GM12878 (cell line): Measurements from ENCODE around the gene MCF2L2. TPM values are rescaled to one million over a fixed set of nuclear protein-coding genes. Genes with fewer than 3 reads are reported as not detected.

Experiments
- ATAC-seq: fragments of 200-7000 bp; cut with Tn5 transposase; 3 replicates; pipeline ENCODE4 v1.9.1; 2020; ENCODE audit warnings: mild to moderate bottlenecking, moderate library complexity
- BruUV-seq: library from RNA; stranded (reverse); fragments of 400-500 nt; replicated peaks from 2 replicates; lab custom pipeline; 2021; lab: Mats Ljungman, UMichigan
- CTCF ChIA-PET: fragments of 300-600 bp; sonication (Branson Sonifier 250); formaldehyde crosslinking; extraction: SDS; loops from one replicate; lab custom pipeline; 2021; ENCODE audit warnings: inconsistent platforms; lab: Yijun Ruan, JAX
- POLR2A ChIA-PET: fragments of 350-600 bp; formaldehyde crosslinking; extraction: SDS; loops from one replicate; lab custom pipeline; 2021; ENCODE audit warnings: inconsistent platforms; lab: Charles Lee
- RAD21 ChIA-PET: fragments of 300-600 bp; sonication (Branson Sonifier 250); formaldehyde crosslinking; loops from one replicate; lab custom pipeline; 2023; ENCODE audit warnings: antibody characterized with exemption; ENCODE audit not compliant: unreplicated experiment; lab: Charles Lee
- SMC1A ChIA-PET: fragments of 300-600 bp; sonication (Branson Sonifier 250); formaldehyde crosslinking; loops from one replicate; lab custom pipeline; 2023; ENCODE audit not compliant: unreplicated experiment, uncharacterized antibody; lab: Charles Lee
- DNase-seq: peaks from one replicate; pipeline ENCODE4 v3.0.0-alpha.2; 2011; ENCODE audit warnings: low read depth, low spot score
- FAIRE-seq: peaks from 3 replicates; lab custom pipeline; 2011; peaks lifted over from hg19 to GRCh38; lab: Jason Lieb, UNC
- H2AFZ ChIP-seq: 2 replicates; pipeline ENCODE4 v1.6.0; 2011; ENCODE audit warnings: low read depth, low read length, control low read depth; ENCODE audit not compliant: control insufficient read depth
- H3K27ac ChIP-seq: 2 replicates; pipeline ENCODE4 v1.5.1; 2011; ENCODE audit warnings: control low read depth; ENCODE audit not compliant: control insufficient read depth, insufficient read depth
- H3K27me3 ChIP-seq, 2 experiments: replicated peaks in 1 of 2; 2 replicates each; pipeline versions ENCODE4 v1.6.0 to v1.6.1; 2011; ENCODE audit warnings: low read length in 1 of 2; ENCODE audit not compliant: control insufficient read depth in 2 of 2, insufficient read depth in 2 of 2
- H3K36me3 ChIP-seq, 2 experiments: 2 replicates each; pipeline ENCODE4 v1.5.1; 2011; ENCODE audit warnings: low read length in 1 of 2; ENCODE audit not compliant: control insufficient read depth in 2 of 2, insufficient read depth in 2 of 2
- H3K4me1 ChIP-seq: 2 replicates; pipeline ENCODE4 v1.6.1; 2011; ENCODE audit warnings: mild to moderate bottlenecking, low read length, moderate library complexity, mixed read lengths; ENCODE audit not compliant: control insufficient read depth, insufficient read depth
- H3K4me2 ChIP-seq: 2 replicates; pipeline ENCODE4 v1.6.0; 2011; ENCODE audit warnings: control low read depth; ENCODE audit not compliant: control insufficient read depth, insufficient read depth
- H3K4me3 ChIP-seq: fragments of 200-600 bp; sonication (generic); 2 replicates; pipeline ENCODE4 v1.5.1; 2016
- H3K79me2 ChIP-seq: 2 replicates; pipeline ENCODE4 v1.6.0; 2011; ENCODE audit warnings: low read length; ENCODE audit not compliant: control insufficient read depth, insufficient read depth
- H3K9ac ChIP-seq: 2 replicates; pipeline ENCODE4 v1.8.0; 2011; ENCODE audit warnings: low read length, control low read depth, mixed read lengths; ENCODE audit not compliant: control insufficient read depth, insufficient read depth
- H3K9me3 ChIP-seq: replicated peaks from 3 replicates; pipeline ENCODE4 v1.5.1; 2011; ENCODE audit warnings: mild to moderate bottlenecking, low read length; ENCODE audit not compliant: control insufficient read depth, insufficient read depth
- H4K20me1 ChIP-seq: 2 replicates; pipeline ENCODE4 v1.6.0; 2011; ENCODE audit not compliant: control insufficient read depth, insufficient read depth
- CHD1 ChIP-seq: IDR thresholded peaks from 2 replicates; pipeline ENCODE4 v1.6.1; 2012; ENCODE audit warnings: low read depth, low read length, improper control_type of control experiment
- EED ChIP-seq: sonication (generic); IDR thresholded peaks from 2 replicates; pipeline ENCODE4 v1.6.1; 2016; ENCODE audit warnings: antibody characterized with exemption, low read depth
- MTA3 ChIP-seq: IDR thresholded peaks from 2 replicates; pipeline ENCODE4 v1.6.1; 2012; ENCODE audit warnings: low read length, inconsistent platforms, borderline replicate concordance
- NRF1 ChIP-seq: conservative IDR thresholded peaks from 2 replicates; pipeline ENCODE4 v1.6.1; 2011; ENCODE audit warnings: mild to moderate bottlenecking, low read depth, low read length, improper control_type of control experiment
- PBX3 ChIP-seq: IDR thresholded peaks from 2 replicates; pipeline ENCODE4 v1.6.1; 2011; ENCODE audit warnings: mild to moderate bottlenecking, low read depth, low read length, moderate library complexity; ENCODE audit not compliant: insufficient replicate concordance
- SPI1 ChIP-seq: IDR thresholded peaks from 2 replicates; pipeline ENCODE4 v1.6.1; 2011; ENCODE audit warnings: low read depth, mild to moderate bottlenecking, low read length, moderate library complexity, borderline replicate concordance; ENCODE audit not compliant: insufficient read depth
- SRF ChIP-seq, 2 experiments: IDR thresholded peaks; 2 replicates each; pipeline ENCODE4 v1.6.1; 2011; ENCODE audit warnings: low read depth in 2 of 2, low read length in 2 of 2, mild to moderate bottlenecking in 1 of 2, moderate library complexity in 1 of 2
- TBL1XR1 ChIP-seq: IDR thresholded peaks from 2 replicates; pipeline ENCODE4 v1.6.1; 2012; ENCODE audit warnings: low read depth, low read length, improper control_type of control experiment
- ZNF24 ChIP-seq: fragments of 450-650 bp; IDR thresholded peaks from 2 replicates; pipeline ENCODE4 v1.6.1; 2017; ENCODE audit warnings: antibody characterized with exemption, mild to moderate bottlenecking
- ZNF687 ChIP-seq: fragments of 450-650 bp; IDR thresholded peaks from 2 replicates; pipeline ENCODE4 v1.6.1; 2017; ENCODE audit warnings: mild to moderate bottlenecking, moderate library complexity
- WGBS: methylation state at CpG from one replicate; pipeline ENCODE4 v1.1.6; 2016; ENCODE audit warnings: low lambda C conversion rate; ENCODE audit not compliant: insufficient replicate concordance, insufficient coverage; ENCODE audit errors: missing lambda C conversion rate; 5-methylcytosine and 5-hydroxymethylcytosine counted together
- in situ Hi-C: fragments of 300-500 bp; cut with MboI; formaldehyde crosslinking; loops from 9 replicates; pipeline ENCODE4 v1.14.3; 2018; ENCODE audit warnings: mixed read lengths
- intact Hi-C: fragments of 100-400 bp; cut with micrococcal nuclease; formaldehyde crosslinking; loops from one replicate; pipeline ENCODE4 v1.14.2; 2022; ENCODE audit not compliant: unreplicated experiment
- polyA plus RNA-seq, 11 experiments: library from polyadenylated mRNA; depleted of rRNA in 4 of 11; unstranded in 6 of 11; stranded (reverse) in 5 of 11; fragments of >200 nt; fragmentation: Nextera tagmentation in 4 of 11; fragmentation: Illumina TruSeq in 1 of 11; extraction: Ambion mirVana in 4 of 11; extraction: Trizol in 1 of 11; gene quantifications; 1 replicate in 1 of 11; 2 replicates in 10 of 11; pipeline versions ENCODE4 v1.2.1 to v1.2.3, GENCODE V29; 2011 to 2016; ENCODE audit warnings: inconsistent platforms in 2 of 11, missing spikeins in 2 of 11, low read depth in 1 of 11
- total RNA-seq, 4 experiments: library from RNA; depleted of rRNA in 3 of 4; stranded (reverse); fragments of >200 nt in 3 of 4; fragmentation: Illumina TruSeq in 1 of 4; extraction: Trizol in 1 of 4; gene quantifications; 2 replicates each; pipeline versions ENCODE4 v1.2.1 to v1.2.3, GENCODE V29; 2013 to 2021
- TF ChIP-seq, protein P1 (sequence below): fragments of 450-650 bp; IDR thresholded peaks from 2 replicates; pipeline ENCODE4 v1.6.1; 2018; ENCODE audit warnings: mild to moderate bottlenecking, low read depth, moderate library complexity; ENCODE audit not compliant: partially characterized antibody
- TF ChIP-seq, protein P2 (sequence below): fragments of 450-650 bp; IDR thresholded peaks from 2 replicates; pipeline ENCODE4 v1.6.1; 2016; ENCODE audit warnings: mild to moderate bottlenecking

The MCF2L2 gene
- total and polyA plus RNA-seq, 10 of the 15 experiments (the other 5 are each of a cell fraction or from before 2014, with no cell fraction given) = 0.37 to 2.8 (median 1.4) TPM

DNA sequence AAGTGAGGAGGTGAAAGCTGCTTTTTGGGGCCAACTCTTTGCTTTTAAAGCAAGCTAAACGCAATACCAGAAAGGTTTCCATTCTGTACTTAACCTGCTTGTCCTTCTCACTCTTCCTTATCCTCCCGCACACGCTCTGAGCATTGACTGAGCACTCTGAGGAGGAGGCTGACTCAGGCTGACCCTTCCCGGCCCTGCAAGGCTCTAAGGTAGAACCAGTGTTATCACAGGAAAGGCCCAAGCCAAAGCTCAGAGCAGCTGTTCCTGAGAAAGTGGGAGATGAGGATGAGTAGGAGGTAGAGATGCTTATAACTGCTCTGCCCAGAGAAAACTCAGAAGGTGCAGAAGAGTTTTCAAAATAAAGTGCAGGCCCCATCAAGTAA, 173.1 kb downstream of the MCF2L2 start:
- H3K27ac ChIP-seq = no peak overlapping the region
- ChIA-PET CTCF (interaction anchor here (4.3 kb wide), 1 partner anchor 126 kb away, joined by 19 read pairs; no protein-coding TSS in a partner anchor), POLR2A (interaction anchor here (0.6 to 0.7 kb wide), 2 partner anchors 10 to 125 kb away, joined by 3 to 9 read pairs; no protein-coding TSS in a partner anchor), RAD21 (interaction anchor here (1.0 kb wide), 1 partner anchor 127 kb away, joined by 3 read pairs; no protein-coding TSS in a partner anchor), SMC1A (interaction anchor here (0.7 to 2.6 kb wide), 2 partner anchors 29 to 115 kb away, joined by 3 to 10 read pairs; no protein-coding TSS in a partner anchor)
- H4K20me1 ChIP-seq = 0 out of 2 replicates have a peak, but pooled peaks cover 2% of the 10 kb centered on the region
- no peaks in the 10 kb centered on the region for H3K9me3 ChIP-seq
- H3K27me3 ChIP-seq = peaks cover 9 to 24% of the 10 kb centered on the region in 2 experiments
- H3K4me2 ChIP-seq = no peak overlapping the region
- in situ Hi-C loops = no loop called here
- no peaks in the 10 kb centered on the region for H3K79me2 ChIP-seq
- BruUV-seq = no TSS peak
- no peak for FAIRE-seq
- intact Hi-C loops = no loop called here
- no peaks in the 10 kb centered on the region for H3K4me1 ChIP-seq
- no peak overlapping the region for H2AFZ ChIP-seq
- 83% methylated on average over 4 of the region's 4 CpGs for WGBS
- no peak overlapping the region for H3K4me3 ChIP-seq
- no peak for ATAC-seq
- DNase-seq = no peak
- no peak overlapping the region for H3K9ac ChIP-seq
- no peaks in the 10 kb centered on the region for H3K36me3 ChIP-seq
- TF ChIP-seq ZNF24 = no peak
- TF ChIP-seq SRF (IDR thresholded peaks at IDR 0.05; ENCODE audit: low read depth in 2 of 2, low read length in 2 of 2) = no peak
- no peak for TF ChIP-seq EED
- TF ChIP-seq, protein P1, sequence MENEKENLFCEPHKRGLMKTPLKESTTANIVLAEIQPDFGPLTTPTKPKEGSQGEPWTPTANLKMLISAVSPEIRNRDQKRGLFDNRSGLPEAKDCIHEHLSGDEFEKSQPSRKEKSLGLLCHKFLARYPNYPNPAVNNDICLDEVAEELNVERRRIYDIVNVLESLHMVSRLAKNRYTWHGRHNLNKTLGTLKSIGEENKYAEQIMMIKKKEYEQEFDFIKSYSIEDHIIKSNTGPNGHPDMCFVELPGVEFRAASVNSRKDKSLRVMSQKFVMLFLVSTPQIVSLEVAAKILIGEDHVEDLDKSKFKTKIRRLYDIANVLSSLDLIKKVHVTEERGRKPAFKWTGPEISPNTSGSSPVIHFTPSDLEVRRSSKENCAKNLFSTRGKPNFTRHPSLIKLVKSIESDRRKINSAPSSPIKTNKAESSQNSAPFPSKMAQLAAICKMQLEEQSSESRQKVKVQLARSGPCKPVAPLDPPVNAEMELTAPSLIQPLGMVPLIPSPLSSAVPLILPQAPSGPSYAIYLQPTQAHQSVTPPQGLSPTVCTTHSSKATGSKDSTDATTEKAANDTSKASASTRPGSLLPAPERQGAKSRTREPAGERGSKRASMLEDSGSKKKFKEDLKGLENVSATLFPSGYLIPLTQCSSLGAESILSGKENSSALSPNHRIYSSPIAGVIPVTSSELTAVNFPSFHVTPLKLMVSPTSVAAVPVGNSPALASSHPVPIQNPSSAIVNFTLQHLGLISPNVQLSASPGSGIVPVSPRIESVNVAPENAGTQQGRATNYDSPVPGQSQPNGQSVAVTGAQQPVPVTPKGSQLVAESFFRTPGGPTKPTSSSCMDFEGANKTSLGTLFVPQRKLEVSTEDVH = no peak
- TF ChIP-seq SPI1 = no peak
- no peak for TF ChIP-seq NRF1
- no peak for TF ChIP-seq ZNF687
- no peak for TF ChIP-seq CHD1
- TF ChIP-seq, protein P2, sequence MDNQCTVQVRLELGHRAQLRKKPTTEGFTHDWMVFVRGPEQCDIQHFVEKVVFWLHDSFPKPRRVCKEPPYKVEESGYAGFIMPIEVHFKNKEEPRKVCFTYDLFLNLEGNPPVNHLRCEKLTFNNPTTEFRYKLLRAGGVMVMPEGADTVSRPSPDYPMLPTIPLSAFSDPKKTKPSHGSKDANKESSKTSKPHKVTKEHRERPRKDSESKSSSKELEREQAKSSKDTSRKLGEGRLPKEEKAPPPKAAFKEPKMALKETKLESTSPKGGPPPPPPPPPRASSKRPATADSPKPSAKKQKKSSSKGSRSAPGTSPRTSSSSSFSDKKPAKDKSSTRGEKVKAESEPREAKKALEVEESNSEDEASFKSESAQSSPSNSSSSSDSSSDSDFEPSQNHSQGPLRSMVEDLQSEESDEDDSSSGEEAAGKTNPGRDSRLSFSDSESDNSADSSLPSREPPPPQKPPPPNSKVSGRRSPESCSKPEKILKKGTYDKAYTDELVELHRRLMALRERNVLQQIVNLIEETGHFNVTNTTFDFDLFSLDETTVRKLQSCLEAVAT = no peak
- TF ChIP-seq PBX3 = no peak
- TF ChIP-seq TBL1XR1 = no peak
- TF ChIP-seq MTA3 = no peak
